Measurements from ENCODE around the gene GIMAP2. TPM values are rescaled to one million over a fixed set of nuclear protein-coding genes. Genes with fewer than 3 reads are reported as not detected.

The GIMAP2 gene
- total RNA-seq, 1 donor from 2014 or later: not detected

DNA sequence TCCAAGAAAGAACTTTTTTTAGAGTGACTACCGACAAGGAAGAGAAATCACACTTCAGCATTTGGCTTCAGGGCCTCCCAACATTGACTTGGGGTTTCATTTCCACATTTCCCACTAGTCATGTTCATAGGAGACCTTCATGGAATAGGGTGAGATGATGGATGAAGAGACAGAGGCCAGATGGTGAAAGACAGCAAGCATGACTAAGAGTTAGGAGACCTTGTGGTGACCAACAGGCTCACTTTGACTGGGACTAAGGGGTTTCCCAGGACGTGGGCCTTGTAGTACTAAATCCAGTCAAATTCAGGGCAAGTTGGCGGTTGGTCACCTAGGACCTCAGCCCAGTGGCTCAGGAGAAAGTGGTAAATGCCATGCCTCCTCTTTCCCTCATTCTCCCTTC, 48.7 kb downstream of the GIMAP2 start:
- no peaks in the 10 kb centered on the region for H3K36me3 Mint-ChIP-seq (ENCODE audit: unreplicated experiment)
- no peaks in the 10 kb centered on the region for H3K4me1 Mint-ChIP-seq (ENCODE audit: low read depth, unreplicated experiment)
- DNase-seq: no peak
- H3K27me3 Mint-ChIP-seq (ENCODE audit: unreplicated experiment): peaks cover 7% of the 10 kb centered on the region
- no peak overlapping the region for H3K4me3 Mint-ChIP-seq (ENCODE audit: unreplicated experiment)
- H3K9me3 Mint-ChIP-seq (ENCODE audit: unreplicated experiment): peaks cover 2% of the 10 kb centered on the region
- TF ChIP-seq, protein P1, sequence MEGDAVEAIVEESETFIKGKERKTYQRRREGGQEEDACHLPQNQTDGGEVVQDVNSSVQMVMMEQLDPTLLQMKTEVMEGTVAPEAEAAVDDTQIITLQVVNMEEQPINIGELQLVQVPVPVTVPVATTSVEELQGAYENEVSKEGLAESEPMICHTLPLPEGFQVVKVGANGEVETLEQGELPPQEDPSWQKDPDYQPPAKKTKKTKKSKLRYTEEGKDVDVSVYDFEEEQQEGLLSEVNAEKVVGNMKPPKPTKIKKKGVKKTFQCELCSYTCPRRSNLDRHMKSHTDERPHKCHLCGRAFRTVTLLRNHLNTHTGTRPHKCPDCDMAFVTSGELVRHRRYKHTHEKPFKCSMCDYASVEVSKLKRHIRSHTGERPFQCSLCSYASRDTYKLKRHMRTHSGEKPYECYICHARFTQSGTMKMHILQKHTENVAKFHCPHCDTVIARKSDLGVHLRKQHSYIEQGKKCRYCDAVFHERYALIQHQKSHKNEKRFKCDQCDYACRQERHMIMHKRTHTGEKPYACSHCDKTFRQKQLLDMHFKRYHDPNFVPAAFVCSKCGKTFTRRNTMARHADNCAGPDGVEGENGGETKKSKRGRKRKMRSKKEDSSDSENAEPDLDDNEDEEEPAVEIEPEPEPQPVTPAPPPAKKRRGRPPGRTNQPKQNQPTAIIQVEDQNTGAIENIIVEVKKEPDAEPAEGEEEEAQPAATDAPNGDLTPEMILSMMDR (IDR thresholded peaks at IDR 0.05; ENCODE audit: partially characterized antibody, unreplicated experiment): no peak
- H3K27ac Mint-ChIP-seq (ENCODE audit: unreplicated experiment): no peak overlapping the region

DNA sequence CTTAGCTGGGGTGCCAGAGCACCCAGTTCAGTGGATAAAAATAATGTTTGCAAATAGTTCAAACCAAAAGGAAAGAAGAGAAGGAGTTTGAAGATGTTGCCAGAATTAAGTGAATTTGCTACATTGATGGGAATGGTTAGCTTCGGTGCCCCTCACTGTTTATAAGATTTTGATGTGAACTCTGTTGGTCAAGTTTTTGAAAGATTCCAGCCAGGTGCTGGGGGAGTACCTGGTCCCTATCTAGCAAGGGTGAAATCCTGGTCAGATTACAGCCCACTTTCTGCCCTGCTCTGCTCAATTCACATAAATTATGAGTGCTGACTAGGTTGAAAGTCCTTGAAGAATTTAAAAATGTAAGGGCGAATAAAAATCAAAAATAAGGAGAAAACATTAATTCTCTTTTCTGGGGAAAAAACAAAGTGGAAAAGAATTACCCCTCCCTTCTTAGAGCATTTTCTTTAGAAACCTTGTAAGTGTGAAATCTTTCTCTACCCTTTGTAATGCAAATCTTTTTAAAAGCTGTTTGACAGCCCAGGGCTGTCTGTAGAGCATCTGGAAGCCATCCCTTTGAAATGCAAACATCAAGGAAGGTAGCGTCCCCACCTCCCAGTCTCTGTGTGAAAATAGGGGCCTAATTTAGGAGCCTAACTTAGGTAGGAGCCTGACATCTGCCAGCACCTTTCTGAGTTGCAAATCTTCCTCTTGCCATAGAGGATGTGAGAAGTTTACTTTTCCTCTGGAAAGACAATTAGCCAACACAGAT, 50.3 kb downstream of the GIMAP2 start:
- H3K27me3 Mint-ChIP-seq (ENCODE audit: unreplicated experiment): peaks cover 8% of the 10 kb centered on the region
- peaks cover 2% of the 10 kb centered on the region for H3K9me3 Mint-ChIP-seq (ENCODE audit: unreplicated experiment)
- H3K27ac Mint-ChIP-seq (ENCODE audit: unreplicated experiment): no peak overlapping the region
- H3K4me1 Mint-ChIP-seq (ENCODE audit: low read depth, unreplicated experiment): no peaks in the 10 kb centered on the region
- no peaks in the 10 kb centered on the region for H3K36me3 Mint-ChIP-seq (ENCODE audit: unreplicated experiment)
- no peak for DNase-seq
- H3K4me3 Mint-ChIP-seq (ENCODE audit: unreplicated experiment): no peak overlapping the region
- TF ChIP-seq, protein P1 (IDR thresholded peaks at IDR 0.05; ENCODE audit: partially characterized antibody, unreplicated experiment): no peak

DNA sequence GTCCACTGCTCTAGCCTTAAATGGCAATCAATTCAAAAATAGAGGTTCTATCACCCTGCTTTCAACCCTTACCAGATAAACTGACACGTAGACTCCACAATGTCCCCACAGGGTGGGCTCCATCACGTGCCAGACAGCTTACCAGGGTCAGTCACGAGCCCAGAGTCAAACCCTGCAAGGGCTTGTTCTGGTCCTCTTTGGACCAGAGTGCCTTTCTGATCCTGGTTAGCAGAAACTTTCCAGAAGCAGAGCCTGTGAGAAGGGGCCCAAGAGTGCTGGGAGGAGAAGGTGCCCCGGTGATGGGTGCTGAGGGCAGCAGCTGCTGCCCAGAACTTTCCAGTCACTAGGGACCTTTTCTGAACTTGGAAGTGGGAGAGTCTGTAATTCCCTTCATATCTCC, 51.4 kb downstream of the GIMAP2 start:
- Mint-ChIP-seq H3K4me1 (ENCODE audit: low read depth, unreplicated experiment) (no peaks in the 10 kb centered on the region), H3K27ac (ENCODE audit: unreplicated experiment) (no peak overlapping the region), H3K4me3 (ENCODE audit: unreplicated experiment) (no peak overlapping the region), H3K27me3 (ENCODE audit: unreplicated experiment) (peaks cover 13% of the 10 kb centered on the region), H3K9me3 (ENCODE audit: unreplicated experiment) (peaks cover 2% of the 10 kb centered on the region), H3K36me3 (ENCODE audit: unreplicated experiment) (no peaks in the 10 kb centered on the region)
- TF ChIP-seq, protein P1 (IDR thresholded peaks at IDR 0.05; ENCODE audit: partially characterized antibody, unreplicated experiment): no peak
- DNase-seq: no peak

DNA sequence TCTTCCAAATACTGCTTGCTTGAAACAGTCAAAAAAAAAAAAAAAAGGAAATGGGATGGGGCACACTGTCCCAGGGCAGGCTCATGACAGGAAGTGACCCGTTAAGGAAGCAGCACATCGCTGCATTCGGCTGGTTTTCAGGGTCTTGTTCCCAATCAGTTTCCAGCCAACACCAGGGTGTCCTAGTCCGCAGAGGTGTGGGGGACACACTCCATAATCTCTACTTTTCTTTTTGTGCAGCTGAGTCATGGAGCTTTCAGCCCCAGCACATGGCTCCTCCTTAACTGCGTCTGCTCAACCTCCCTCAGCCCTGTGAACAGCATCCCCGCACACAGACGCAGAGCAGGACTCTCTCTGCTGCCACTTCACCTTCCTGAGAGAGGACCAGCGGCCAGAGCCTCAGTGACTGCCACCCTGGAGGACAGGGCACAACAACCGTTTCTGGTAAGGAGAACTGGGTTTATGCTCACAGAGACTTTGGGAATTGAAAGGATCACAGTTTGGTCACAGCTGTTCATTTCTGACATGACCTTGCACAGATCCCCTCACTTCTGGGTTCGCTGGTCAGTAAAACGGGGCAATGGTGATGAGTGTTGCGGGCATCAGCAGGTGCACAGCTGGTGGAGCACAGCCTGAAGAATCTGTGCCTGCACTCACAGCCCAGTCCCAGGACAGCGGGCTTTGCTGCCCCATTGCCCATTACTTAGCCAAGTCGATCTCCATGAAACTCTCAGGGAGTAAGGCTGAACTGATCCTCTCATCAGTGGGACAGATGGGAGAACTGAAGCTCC, 52.0 kb downstream of the GIMAP2 start, which contains the start of gene GIMAP5:
TSS of gene GIMAP5 (plus strand) at position 154 of the 791 bp plus-strand sequence. CDS start 3,467 bp downstream, outside the sequence.
- TF ChIP-seq, protein P1 (IDR thresholded peaks at IDR 0.05; ENCODE audit: partially characterized antibody, unreplicated experiment): no peak
- Mint-ChIP-seq H3K4me1 (ENCODE audit: low read depth, unreplicated experiment) (no peaks in the 10 kb centered on the region), H3K36me3 (ENCODE audit: unreplicated experiment) (no peaks in the 10 kb centered on the region), H3K9me3 (ENCODE audit: unreplicated experiment) (peaks cover 4% of the 10 kb centered on the region), H3K4me3 (ENCODE audit: unreplicated experiment) (no peak within 1 kb of the TSS), H3K27ac (ENCODE audit: unreplicated experiment) (no peak within 1 kb of the TSS), H3K27me3 (ENCODE audit: unreplicated experiment) (peaks cover 16% of the 10 kb centered on the region)
- no peak for DNase-seq

DNA sequence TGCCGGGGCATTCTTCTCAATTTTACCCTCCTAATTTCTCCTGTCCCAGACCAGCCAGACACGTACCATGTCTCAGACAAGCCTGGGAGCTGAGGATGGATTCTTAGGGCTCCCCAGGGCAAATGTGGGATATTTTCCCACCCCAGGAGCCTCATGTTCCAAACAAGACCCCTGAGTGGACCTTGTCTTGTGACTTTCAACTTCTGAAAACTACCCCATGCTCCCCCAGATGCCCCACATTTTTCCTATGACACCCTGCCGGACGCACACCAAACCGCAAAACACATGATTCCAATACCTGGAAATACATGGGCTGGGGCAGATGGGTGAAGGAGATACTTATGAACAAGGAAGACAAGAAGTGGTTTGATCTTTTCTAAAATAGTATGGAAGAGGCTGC, 52.6 kb downstream of the GIMAP2 start:
- no peak overlapping the region for H3K4me3 Mint-ChIP-seq (ENCODE audit: unreplicated experiment)

More for the DNA sequence above, 52.6 kb downstream of the GIMAP2 start:
- Mint-ChIP-seq H3K36me3 (ENCODE audit: unreplicated experiment) (no peaks in the 10 kb centered on the region), H3K27ac (ENCODE audit: unreplicated experiment) (no peak overlapping the region), H3K27me3 (ENCODE audit: unreplicated experiment) (peaks cover 19% of the 10 kb centered on the region), H3K4me1 (ENCODE audit: low read depth, unreplicated experiment) (no peaks in the 10 kb centered on the region), H3K9me3 (ENCODE audit: unreplicated experiment) (peaks cover 4% of the 10 kb centered on the region)
- DNase-seq: no peak
- TF ChIP-seq, protein P1 (IDR thresholded peaks at IDR 0.05; ENCODE audit: partially characterized antibody, unreplicated experiment): no peak

Data from glutamatergic neuron (in vitro differentiated cells).